KOPT-K1 (cell line): Measurements from ENCODE around the gene PTPN3.
"Not testable (repeated sequence)": the region's sequence is repeated elsewhere in the genome, so short reads cannot be mapped to it uniquely, and the experiment has no call there.

ENCODE experiments used
- H3K27ac ChIP-seq: fragments of 200-600 bp; sonication (generic); 2 replicates; pipeline ENCODE4 v1.5.1; 2016; ENCODE audit warnings: antibody characterized with exemption, mild to moderate bottlenecking, low read depth, low read length; ENCODE audit not compliant: poor library complexity, severe bottlenecking
- H3K36me3 ChIP-seq: fragments of 200-600 bp; sonication (generic); 2 replicates; pipeline ENCODE4 v1.5.1; 2017; ENCODE audit warnings: antibody characterized with exemption, mild to moderate bottlenecking, low read length, moderate library complexity; ENCODE audit not compliant: insufficient read depth
- H3K9me3 ChIP-seq: fragments of 200-600 bp; sonication (generic); 2 replicates; pipeline ENCODE4 v1.5.1; 2017; ENCODE audit warnings: antibody characterized with exemption, low read length, mild to moderate bottlenecking; ENCODE audit not compliant: insufficient read depth, poor library complexity, severe bottlenecking

Gene PTPN3

DNA sequence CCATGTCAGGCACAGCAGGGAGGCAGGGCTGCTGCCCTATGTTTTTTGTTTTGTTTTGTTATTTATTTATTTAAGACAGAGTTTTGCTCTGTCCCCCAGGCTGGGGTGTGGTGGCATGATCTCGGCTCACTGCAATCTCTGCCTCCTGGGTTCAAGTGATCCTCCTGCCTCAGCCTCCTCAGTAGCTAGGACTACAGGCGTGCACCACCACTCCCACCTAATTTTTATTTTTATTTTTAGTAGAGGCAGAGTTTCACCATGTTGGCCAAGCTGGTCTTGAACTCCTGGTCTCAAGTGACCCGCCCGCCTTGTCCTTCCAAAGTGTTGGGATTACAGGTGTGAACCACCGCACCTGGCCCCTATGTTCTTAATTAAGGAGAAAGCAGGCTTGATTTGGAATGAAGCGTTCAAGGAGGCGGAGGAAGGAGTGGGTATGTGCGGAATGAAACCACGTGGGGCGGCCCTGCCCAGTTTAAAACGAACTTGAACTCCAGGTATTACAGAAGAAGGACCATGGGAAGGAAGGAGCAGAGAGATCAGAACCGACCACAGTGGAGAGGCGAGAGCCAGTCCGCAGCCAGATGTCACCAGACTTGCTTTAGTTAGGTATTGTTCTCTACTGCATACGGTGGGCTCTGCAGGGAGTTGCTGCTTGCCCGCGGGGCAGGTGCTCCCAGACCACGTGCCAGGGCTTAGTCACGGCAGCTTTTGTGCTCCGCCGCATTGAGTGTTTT, 142.4 kb downstream of the PTPN3 start:
- no peaks in the 10 kb centered on the region for H3K9me3 ChIP-seq

GRCh38 chr9:109354190-109354589, 143.9 kb downstream of the PTPN3 start:
- Histone ChIP-seq H3K27ac (no peak overlapping the region), H3K9me3 (no peaks in the 10 kb centered on the region), H3K36me3 (no peaks in the 10 kb centered on the region)

More for the DNA sequence above, 142.4 kb downstream of the PTPN3 start:
- Histone ChIP-seq H3K27ac (no peak overlapping the region), H3K36me3 (no peaks in the 10 kb centered on the region)

DNA sequence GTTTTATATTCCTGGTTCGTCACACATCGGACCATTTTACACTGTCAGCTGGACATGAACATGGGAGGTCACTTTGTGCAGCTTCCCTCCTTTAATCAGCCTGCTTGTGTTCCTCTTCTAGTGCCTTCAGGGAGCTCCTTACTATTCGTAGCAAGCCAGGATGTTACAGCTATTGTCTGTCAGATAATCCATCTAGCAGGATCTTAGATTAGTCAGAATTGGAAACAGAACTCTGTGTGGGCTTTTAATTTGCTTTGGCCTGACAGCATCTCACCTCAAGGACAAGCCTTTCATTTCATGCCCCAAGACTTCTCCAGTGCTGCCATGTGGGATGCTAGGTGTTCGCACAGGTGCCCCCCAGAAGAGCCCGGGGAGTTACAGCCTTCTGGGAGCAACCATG, 147.1 kb downstream of the PTPN3 start:
- Histone ChIP-seq H3K36me3 (no peaks in the 10 kb centered on the region), H3K9me3 (no peaks in the 10 kb centered on the region), H3K27ac (no peak overlapping the region)

DNA sequence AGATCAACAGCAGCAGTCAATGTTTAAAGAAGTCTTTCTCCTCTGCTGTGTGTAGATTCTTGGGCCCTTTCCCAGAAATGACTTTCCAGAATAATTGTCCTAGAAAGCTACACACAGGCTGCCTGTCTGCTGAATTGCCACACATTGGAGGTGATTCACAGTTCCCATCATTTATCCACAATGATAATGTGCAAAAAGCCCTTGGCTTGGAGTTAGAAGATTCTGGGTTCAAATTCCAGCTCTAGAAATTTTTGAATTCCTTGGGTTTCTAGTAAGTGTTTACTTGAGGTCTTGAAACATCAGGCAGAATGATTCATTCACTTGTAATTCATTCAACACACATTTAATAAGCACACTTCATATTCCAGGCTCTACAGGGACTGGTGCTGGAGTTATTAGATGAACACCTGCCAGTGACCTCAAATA, 148.7 kb downstream of the PTPN3 start:
- no peaks in the 10 kb centered on the region for H3K36me3 ChIP-seq
- no peak overlapping the region for H3K27ac ChIP-seq
- no peaks in the 10 kb centered on the region for H3K9me3 ChIP-seq

- Histone ChIP-seq H3K36me3 (no peaks in the 10 kb centered on the region), H3K9me3 (no peaks in the 10 kb centered on the region), H3K27ac (no peak overlapping the region)
Measured at GRCh38 chr9:109346904-109347303, 151.2 kb downstream of the PTPN3 start.

DNA sequence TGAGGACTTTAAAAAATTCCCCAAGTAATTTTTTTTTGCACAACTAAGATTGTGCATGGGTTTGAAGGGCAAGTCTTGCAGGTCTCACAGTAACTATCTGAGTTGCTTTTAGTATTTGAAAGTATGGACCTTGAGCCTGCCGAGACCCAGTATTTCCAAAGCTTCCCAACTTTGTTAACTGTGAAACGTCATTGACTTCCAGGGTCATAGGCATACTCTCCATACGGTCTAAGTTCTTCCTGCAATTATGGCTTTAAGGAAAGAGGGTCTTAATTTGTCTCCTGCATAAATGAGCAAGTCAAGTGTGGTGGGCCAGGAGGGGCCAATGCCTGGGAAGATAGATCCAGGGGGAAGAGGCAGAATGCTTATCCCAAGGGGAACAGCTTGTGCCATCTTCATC, 153.2 kb downstream of the PTPN3 start:
- H3K27ac ChIP-seq = no peak overlapping the region
- H3K9me3 ChIP-seq = no peaks in the 10 kb centered on the region
- no peaks in the 10 kb centered on the region for H3K36me3 ChIP-seq

- Histone ChIP-seq H3K27ac (no peak overlapping the region), H3K9me3 (no peaks in the 10 kb centered on the region), H3K36me3 (no peaks in the 10 kb centered on the region)
Measured at GRCh38 chr9:109342878-109343277, 155.2 kb downstream of the PTPN3 start.

DNA sequence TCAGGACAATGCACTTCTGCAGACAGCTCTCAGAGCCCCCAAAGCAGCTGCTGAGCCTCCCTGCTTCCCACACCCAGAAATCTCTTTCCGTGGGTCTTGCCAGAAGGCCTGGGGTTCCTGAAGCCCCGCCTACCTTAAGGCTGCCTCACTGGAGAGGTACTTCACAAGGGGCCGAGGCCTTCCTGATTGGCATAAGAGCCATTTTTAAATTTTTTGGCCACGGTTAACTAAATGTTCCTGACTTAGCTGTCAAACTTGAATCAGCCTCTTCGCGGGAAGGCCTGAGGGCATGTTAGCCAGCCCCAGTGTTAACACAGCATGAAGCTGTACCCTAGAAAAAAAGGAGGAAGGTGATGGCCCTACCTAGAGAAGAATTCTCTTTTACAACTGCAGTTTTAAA, 156.5 kb downstream of the PTPN3 start:
- H3K27ac ChIP-seq = no peak overlapping the region
- no peaks in the 10 kb centered on the region for H3K9me3 ChIP-seq
- no peaks in the 10 kb centered on the region for H3K36me3 ChIP-seq

GRCh38 chr9:109340979-109341378, 157.1 kb downstream of the PTPN3 start:
- not testable (repeated sequence) for H3K9me3 ChIP-seq, H3K27ac ChIP-seq, H3K36me3 ChIP-seq

GRCh38 chr9:109336409-109336808, 161.7 kb downstream of the PTPN3 start:
- H3K27ac ChIP-seq = no peak overlapping the region
- no peaks in the 10 kb centered on the region for H3K36me3 ChIP-seq

GRCh38 chr9:109335929-109336328, 162.2 kb downstream of the PTPN3 start:
- Histone ChIP-seq H3K27ac (no peak overlapping the region), H3K9me3 (no peaks in the 10 kb centered on the region), H3K36me3 (no peaks in the 10 kb centered on the region)

More at GRCh38 chr9:109336409-109336808, 161.7 kb downstream of the PTPN3 start:
- no peaks in the 10 kb centered on the region for H3K9me3 ChIP-seq

DNA sequence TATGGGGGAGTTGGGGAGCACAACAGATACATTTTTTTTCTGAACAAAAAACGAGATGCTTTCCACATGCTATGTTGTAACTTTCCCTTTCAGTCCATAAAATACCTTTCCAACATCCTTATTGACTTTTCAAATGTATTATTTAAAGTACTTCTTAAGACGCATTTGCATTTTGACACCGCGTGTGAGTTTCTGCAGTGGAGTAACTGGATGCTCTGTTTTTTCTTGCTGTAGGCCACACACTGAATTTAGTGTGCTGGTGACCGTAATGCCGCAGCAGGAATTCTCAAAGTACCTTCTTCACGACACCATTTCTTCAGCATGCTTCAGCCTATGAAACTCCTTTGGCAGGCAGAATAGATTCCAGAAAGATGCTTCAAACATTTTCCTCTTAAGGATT, 163.0 kb downstream of the PTPN3 start:
- Histone ChIP-seq H3K27ac (no peak overlapping the region), H3K9me3 (no peaks in the 10 kb centered on the region), H3K36me3 (no peaks in the 10 kb centered on the region)

DNA sequence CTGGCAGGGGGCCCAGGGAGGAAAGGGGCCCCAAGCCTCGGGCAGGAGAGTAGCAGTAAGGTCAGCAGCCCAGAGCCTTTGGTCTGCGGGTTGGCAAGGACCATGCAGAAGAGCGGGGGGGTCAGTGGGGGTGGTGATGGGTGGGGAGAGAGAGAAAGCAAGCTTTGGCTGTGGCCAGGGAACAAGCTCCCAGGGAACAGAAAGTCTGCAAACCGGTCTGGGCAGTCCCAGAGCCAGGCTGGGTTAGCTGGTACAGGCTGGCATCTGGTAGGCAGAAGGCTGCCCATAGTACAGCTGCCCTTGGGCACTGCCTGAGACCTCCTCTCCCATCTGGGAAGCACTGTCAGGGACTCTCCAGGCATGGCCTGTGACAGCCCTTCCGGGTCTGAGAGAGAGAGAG, 166.8 kb downstream of the PTPN3 start:
- no peak overlapping the region for H3K27ac ChIP-seq
- H3K9me3 ChIP-seq = no peaks in the 10 kb centered on the region
- no peaks in the 10 kb centered on the region for H3K36me3 ChIP-seq

DNA sequence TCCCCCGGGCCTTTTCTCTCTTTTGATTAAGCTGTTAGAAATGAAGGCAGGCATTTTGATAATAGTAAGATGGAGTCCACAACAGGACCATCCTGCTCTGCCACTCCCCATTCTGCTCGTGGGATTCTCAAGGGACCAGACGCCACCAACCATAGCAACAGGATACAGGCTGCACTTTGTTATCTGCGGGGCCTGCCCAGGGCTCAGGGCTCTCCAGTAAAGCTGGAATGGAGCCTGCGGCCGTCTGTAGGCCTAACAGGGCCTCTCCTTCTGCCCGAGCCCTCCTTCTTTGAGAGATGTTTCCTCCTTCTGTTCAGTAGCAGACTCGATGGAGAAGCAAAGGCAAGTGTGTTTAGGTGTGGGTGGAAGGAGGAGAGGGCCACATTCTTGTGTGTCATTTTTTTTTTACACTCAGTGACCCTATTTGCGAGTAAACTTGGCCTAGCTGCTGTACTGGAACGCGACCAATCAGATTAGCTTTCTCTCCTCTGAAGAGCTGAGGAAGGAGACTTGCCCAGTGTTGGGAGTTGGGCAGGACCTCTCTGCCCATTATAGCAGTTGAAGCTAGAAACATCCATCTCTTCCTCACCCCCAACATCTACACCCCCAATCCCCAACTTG, 168.4 kb downstream of the PTPN3 start:
- Histone ChIP-seq H3K27ac (no peak overlapping the region), H3K9me3 (no peaks in the 10 kb centered on the region), H3K36me3 (no peaks in the 10 kb centered on the region)

GRCh38 chr9:109328978-109329637, 169.0 kb downstream of the PTPN3 start:
- Histone ChIP-seq H3K9me3 (no peaks in the 10 kb centered on the region), H3K27ac (no peak overlapping the region), H3K36me3 (no peaks in the 10 kb centered on the region)
